ENCODE results near the gene TSPO. TPM values are rescaled to one million over a fixed set of nuclear protein-coding genes. Genes with fewer than 3 reads are reported as not detected.

Gene TSPO
- total and polyA plus RNA-seq, 2 donors: 32.0 to 93.2 TPM

- WGBS: 89% methylated on average over 11 of the region's 11 CpGs
- Histone ChIP-seq H3K36me3 (ENCODE audit: control insufficient read depth in 2 of 2, insufficient read depth in 2 of 2, low read length in 1 of 2) (no peaks in the 10 kb centered on the region), H3K9me3 (ENCODE audit: control insufficient read depth in 2 of 2, insufficient read depth in 1 of 2, low read length in 1 of 2) (peaks cover 0 to 2% of the 10 kb centered on the region in 2 donors), H3K4me3 (ENCODE audit: low read length in 2 of 2) (no peak overlapping the region), H3K27ac (ENCODE audit: low read depth in 1 of 2, low read length in 1 of 2) (no peak overlapping the region), H3K4me1 (ENCODE audit: control insufficient read depth in 2 of 2, insufficient read depth in 2 of 2, low read length in 2 of 2) (no peaks in the 10 kb centered on the region), H3K27me3 (ENCODE audit: control insufficient read depth in 2 of 2, insufficient read depth in 1 of 2, low read length in 1 of 2) (no peaks in the 10 kb centered on the region)
- DNase-seq (ENCODE audit: low read depth in 6 of 9, low spot score in 9 of 9): no peak
These were observed 48.2 kb downstream of the TSPO start for GRCh38 chr22:43199541-43199940.

- no peaks in the 10 kb centered on the region for H3K36me3 ChIP-seq (ENCODE audit: control insufficient read depth in 2 of 2, insufficient read depth in 2 of 2, low read length in 1 of 2)
- H3K27me3 ChIP-seq (ENCODE audit: control insufficient read depth in 2 of 2, insufficient read depth in 1 of 2, low read length in 1 of 2): no peaks in the 10 kb centered on the region
- no peak overlapping the region for H3K4me3 ChIP-seq (ENCODE audit: low read length in 2 of 2)
- H3K27ac ChIP-seq (ENCODE audit: low read depth in 1 of 2, low read length in 1 of 2): no peak overlapping the region
- 91% methylated on average over 17 of the region's 17 CpGs for WGBS
- H3K4me1 ChIP-seq (ENCODE audit: control insufficient read depth in 2 of 2, insufficient read depth in 2 of 2, low read length in 2 of 2): no peaks in the 10 kb centered on the region
- no peak for DNase-seq (ENCODE audit: low read depth in 6 of 9, low spot score in 9 of 9)
- peaks cover 0 to 2% of the 10 kb centered on the region in 2 donors for H3K9me3 ChIP-seq (ENCODE audit: control insufficient read depth in 2 of 2, insufficient read depth in 1 of 2, low read length in 1 of 2)
These were observed 48.7 kb downstream of the TSPO start for GRCh38 chr22:43200031-43200430.

DNA sequence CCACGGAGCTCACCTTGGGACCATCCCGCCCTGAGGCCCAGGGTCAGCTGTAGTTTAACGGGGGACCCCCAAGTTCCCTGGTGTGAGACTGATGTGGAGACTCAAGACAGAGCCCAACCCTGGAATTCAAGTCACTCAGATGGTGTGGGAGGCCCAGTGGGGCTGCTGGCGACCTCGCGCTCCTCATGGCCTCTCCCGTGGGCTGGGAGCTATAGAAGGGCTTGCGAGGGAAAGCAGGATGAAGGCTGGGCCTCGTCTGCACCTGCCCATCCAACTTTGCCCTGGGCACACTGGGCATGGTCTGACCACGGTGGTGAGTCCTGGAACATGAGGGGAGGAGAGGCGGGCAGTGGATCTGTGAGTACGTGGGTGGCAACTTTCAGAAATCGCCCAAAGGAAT is 49.2 kb downstream of the TSPO start:
- H3K4me3 ChIP-seq (ENCODE audit: low read length in 2 of 2): no peak overlapping the region
- no peaks in the 10 kb centered on the region for H3K27me3 ChIP-seq (ENCODE audit: control insufficient read depth in 2 of 2, insufficient read depth in 1 of 2, low read length in 1 of 2)
- no peaks in the 10 kb centered on the region for H3K4me1 ChIP-seq (ENCODE audit: control insufficient read depth in 2 of 2, insufficient read depth in 2 of 2, low read length in 2 of 2)
- DNase-seq (ENCODE audit: low read depth in 6 of 9, low spot score in 9 of 9): no peak
- H3K27ac ChIP-seq (ENCODE audit: low read depth in 1 of 2, low read length in 1 of 2): no peak overlapping the region
- H3K36me3 ChIP-seq (ENCODE audit: control insufficient read depth in 2 of 2, insufficient read depth in 2 of 2, low read length in 1 of 2): no peaks in the 10 kb centered on the region
- peaks cover 0 to 2% of the 10 kb centered on the region in 2 donors for H3K9me3 ChIP-seq (ENCODE audit: control insufficient read depth in 2 of 2, insufficient read depth in 1 of 2, low read length in 1 of 2)
- WGBS: 97% methylated on average over 13 of the region's 13 CpGs

- H3K27ac ChIP-seq (ENCODE audit: low read depth in 1 of 2, low read length in 1 of 2): no peak overlapping the region
- no peak for DNase-seq (ENCODE audit: low read depth in 6 of 9, low spot score in 9 of 9)
- no peaks in the 10 kb centered on the region for H3K4me1 ChIP-seq (ENCODE audit: control insufficient read depth in 2 of 2, insufficient read depth in 2 of 2, low read length in 2 of 2)
- no peaks in the 10 kb centered on the region for H3K36me3 ChIP-seq (ENCODE audit: control insufficient read depth in 2 of 2, insufficient read depth in 2 of 2, low read length in 1 of 2)
- H3K4me3 ChIP-seq (ENCODE audit: low read length in 2 of 2): no peak overlapping the region
- 96% methylated on average over 26 of the region's 26 CpGs for WGBS
- H3K27me3 ChIP-seq (ENCODE audit: control insufficient read depth in 2 of 2, insufficient read depth in 1 of 2, low read length in 1 of 2): no peaks in the 10 kb centered on the region
- H3K9me3 ChIP-seq (ENCODE audit: control insufficient read depth in 2 of 2, insufficient read depth in 1 of 2, low read length in 1 of 2): peaks cover 0 to 2% of the 10 kb centered on the region in 2 donors
These were observed 50.3 kb downstream of the TSPO start for GRCh38 chr22:43201486-43202219.

DNA sequence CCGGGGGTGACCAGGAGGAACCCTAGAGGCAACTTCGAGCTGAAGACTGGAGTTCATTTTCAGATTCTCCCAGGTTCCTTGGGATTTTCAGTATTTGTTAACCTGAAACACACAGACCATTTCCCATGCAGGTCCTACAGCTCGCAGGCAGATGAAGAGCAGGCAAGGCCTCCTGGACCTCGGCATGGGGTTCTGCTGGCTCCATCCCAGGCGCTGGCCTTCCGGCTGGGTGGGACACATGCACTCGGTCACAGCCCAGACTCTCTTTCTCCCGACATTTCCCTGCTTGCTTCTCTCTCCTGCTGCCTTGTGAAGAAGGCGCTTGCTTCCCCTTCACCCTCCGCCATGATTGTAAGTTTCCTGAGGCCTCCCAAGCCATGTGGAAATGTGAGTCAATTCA is 51.0 kb downstream of the TSPO start:
- DNase-seq (ENCODE audit: low read depth in 6 of 9, low spot score in 9 of 9): no peak

GRCh38 chr22:43202756-43203410 is 51.5 kb downstream of the TSPO start:
- DNase-seq (ENCODE audit: low read depth in 6 of 9, low spot score in 9 of 9): no peak
- H3K9me3 ChIP-seq (ENCODE audit: control insufficient read depth in 2 of 2, insufficient read depth in 1 of 2, low read length in 1 of 2): peaks cover 0 to 2% of the 10 kb centered on the region in 2 donors
- no peaks in the 10 kb centered on the region for H3K27me3 ChIP-seq (ENCODE audit: control insufficient read depth in 2 of 2, insufficient read depth in 1 of 2, low read length in 1 of 2)
- H3K4me1 ChIP-seq (ENCODE audit: control insufficient read depth in 2 of 2, insufficient read depth in 2 of 2, low read length in 2 of 2): no peaks in the 10 kb centered on the region
- 95% methylated on average over 13 of the region's 13 CpGs for WGBS
- H3K27ac ChIP-seq (ENCODE audit: low read depth in 1 of 2, low read length in 1 of 2): no peak overlapping the region
- no peak overlapping the region for H3K4me3 ChIP-seq (ENCODE audit: low read length in 2 of 2)
- no peaks in the 10 kb centered on the region for H3K36me3 ChIP-seq (ENCODE audit: control insufficient read depth in 2 of 2, insufficient read depth in 2 of 2, low read length in 1 of 2)

More for the DNA sequence above, 51.0 kb downstream of the TSPO start:
- 98% methylated on average over 10 of the region's 10 CpGs for WGBS
- no peaks in the 10 kb centered on the region for H3K36me3 ChIP-seq (ENCODE audit: control insufficient read depth in 2 of 2, insufficient read depth in 2 of 2, low read length in 1 of 2)
- H3K4me1 ChIP-seq (ENCODE audit: control insufficient read depth in 2 of 2, insufficient read depth in 2 of 2, low read length in 2 of 2): no peaks in the 10 kb centered on the region
- H3K27me3 ChIP-seq (ENCODE audit: control insufficient read depth in 2 of 2, insufficient read depth in 1 of 2, low read length in 1 of 2): no peaks in the 10 kb centered on the region
- H3K27ac ChIP-seq (ENCODE audit: low read depth in 1 of 2, low read length in 1 of 2): no peak overlapping the region
- peaks cover 0 to 2% of the 10 kb centered on the region in 2 donors for H3K9me3 ChIP-seq (ENCODE audit: control insufficient read depth in 2 of 2, insufficient read depth in 1 of 2, low read length in 1 of 2)
- no peak overlapping the region for H3K4me3 ChIP-seq (ENCODE audit: low read length in 2 of 2)

DNA sequence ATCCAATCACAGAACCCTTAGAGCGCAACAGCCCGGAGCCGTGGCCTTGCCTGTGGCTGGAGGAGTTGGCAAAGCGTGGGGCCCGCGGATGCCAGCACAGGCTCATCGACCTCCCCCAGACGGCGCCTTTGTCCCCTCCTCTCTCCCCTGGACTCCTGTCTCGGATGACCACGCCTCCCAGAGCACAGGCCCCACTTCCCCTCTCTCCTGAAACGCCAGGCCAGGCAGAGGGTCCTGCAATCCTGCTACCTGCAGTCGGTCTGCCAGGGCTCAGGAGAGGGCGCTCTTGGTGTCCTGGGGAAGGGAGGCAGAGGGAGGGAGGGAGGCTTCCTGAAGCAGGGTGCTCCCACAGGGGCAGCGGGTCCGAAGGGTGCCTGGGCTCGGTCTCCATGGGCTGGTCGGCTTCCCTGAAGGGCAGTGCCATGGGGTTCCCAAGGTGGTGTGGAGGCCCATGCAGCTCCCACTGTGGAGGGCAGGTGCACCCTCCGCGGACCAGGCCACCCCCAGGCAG is 52.2 kb downstream of the TSPO start:
- no peak overlapping the region for H3K4me3 ChIP-seq (ENCODE audit: low read length in 2 of 2)
- no peaks in the 10 kb centered on the region for H3K36me3 ChIP-seq (ENCODE audit: control insufficient read depth in 2 of 2, insufficient read depth in 2 of 2, low read length in 1 of 2)
- 93% methylated on average over 20 of the region's 20 CpGs for WGBS
- H3K27me3 ChIP-seq (ENCODE audit: control insufficient read depth in 2 of 2, insufficient read depth in 1 of 2, low read length in 1 of 2): no peaks in the 10 kb centered on the region
- no peaks in the 10 kb centered on the region for H3K4me1 ChIP-seq (ENCODE audit: control insufficient read depth in 2 of 2, insufficient read depth in 2 of 2, low read length in 2 of 2)
- H3K27ac ChIP-seq (ENCODE audit: low read depth in 1 of 2, low read length in 1 of 2): no peak overlapping the region
- H3K9me3 ChIP-seq (ENCODE audit: control insufficient read depth in 2 of 2, insufficient read depth in 1 of 2, low read length in 1 of 2): no peaks in the 10 kb centered on the region
- DNase-seq (ENCODE audit: low read depth in 6 of 9, low spot score in 9 of 9): no peak

DNA sequence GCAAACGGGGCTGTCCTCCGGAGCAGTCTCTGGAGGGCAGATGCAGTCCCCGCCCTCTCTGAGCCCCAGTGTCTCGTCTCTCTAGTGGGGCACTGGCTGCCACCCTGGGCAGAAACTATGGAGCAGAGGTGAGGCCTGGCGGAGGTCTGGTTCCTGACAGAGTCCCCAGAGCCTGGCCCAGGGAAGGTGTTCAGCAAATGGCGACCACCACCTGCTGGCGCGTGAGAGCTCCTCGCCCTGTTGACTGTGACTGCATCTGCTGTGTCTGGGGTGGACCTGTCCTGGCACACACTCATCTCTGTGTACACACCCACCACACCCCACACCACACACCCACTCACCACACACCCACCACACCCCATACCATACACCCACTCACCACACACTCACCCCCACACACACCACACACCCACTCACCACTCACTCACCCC is 53.9 kb downstream of the TSPO start:
- Histone ChIP-seq H3K4me3 (ENCODE audit: low read length in 2 of 2) (no peak overlapping the region), H3K9me3 (ENCODE audit: control insufficient read depth in 2 of 2, insufficient read depth in 1 of 2, low read length in 1 of 2) (no peaks in the 10 kb centered on the region), H3K36me3 (ENCODE audit: control insufficient read depth in 2 of 2, insufficient read depth in 2 of 2, low read length in 1 of 2) (no peaks in the 10 kb centered on the region), H3K27me3 (ENCODE audit: control insufficient read depth in 2 of 2, insufficient read depth in 1 of 2, low read length in 1 of 2) (no peaks in the 10 kb centered on the region), H3K27ac (ENCODE audit: low read depth in 1 of 2, low read length in 1 of 2) (no peak overlapping the region), H3K4me1 (ENCODE audit: control insufficient read depth in 2 of 2, insufficient read depth in 2 of 2, low read length in 2 of 2) (no peaks in the 10 kb centered on the region)
- WGBS: 97% methylated on average over 9 of the region's 9 CpGs
- DNase-seq (ENCODE audit: low read depth in 6 of 9, low spot score in 9 of 9): no peak

GRCh38 chr22:43205748-43206508 is 54.6 kb downstream of the TSPO start:
- WGBS: 68% methylated on average over 5 of the region's 5 CpGs
- Histone ChIP-seq H3K4me3 (ENCODE audit: low read length in 2 of 2) (no peak overlapping the region), H3K36me3 (ENCODE audit: control insufficient read depth in 2 of 2, insufficient read depth in 2 of 2, low read length in 1 of 2) (no peaks in the 10 kb centered on the region), H3K4me1 (ENCODE audit: control insufficient read depth in 2 of 2, insufficient read depth in 2 of 2, low read length in 2 of 2) (no peaks in the 10 kb centered on the region), H3K27me3 (ENCODE audit: control insufficient read depth in 2 of 2, insufficient read depth in 1 of 2, low read length in 1 of 2) (no peaks in the 10 kb centered on the region), H3K27ac (ENCODE audit: low read depth in 1 of 2, low read length in 1 of 2) (no peak overlapping the region), H3K9me3 (ENCODE audit: control insufficient read depth in 2 of 2, insufficient read depth in 1 of 2, low read length in 1 of 2) (no peaks in the 10 kb centered on the region)
- DNase-seq (ENCODE audit: low read depth in 6 of 9, low spot score in 9 of 9): no peak
